CD14-positive monocyte (primary cell): ENCODE results near the gene MYOZ1. TPM values are rescaled to one million over a fixed set of nuclear protein-coding genes. Genes with fewer than 3 reads are reported as not detected.

ENCODE experiments used
- DNase-seq, 3 donors: peaks; one replicate each; pipeline ENCODE4 v3.0.0-alpha.2; 2011 to 2022
- H2AFZ ChIP-seq: 2 replicates; pipeline ENCODE4 v1.6.0; 2012; ENCODE audit warnings: mild to moderate bottlenecking, low read depth, low read length, inconsistent platforms; ENCODE audit not compliant: insufficient read depth, poor library complexity, severe bottlenecking
- H3K27ac ChIP-seq, 2 donors: 1 replicate in 1 of 2; 2 replicates in 1 of 2; pipeline ENCODE4 v1.5.1; 2012 to 2013; ENCODE audit warnings: low read length in 2 of 2, control low read depth in 1 of 2, inconsistent platforms in 1 of 2, low read depth in 1 of 2, mild to moderate bottlenecking in 1 of 2
- H3K27me3 ChIP-seq, 2 donors: one replicate each; pipeline versions ENCODE4 v1.6.0 to v1.6.1; 2011 to 2013; ENCODE audit warnings: low read length in 2 of 2; ENCODE audit not compliant: control insufficient read depth in 2 of 2, insufficient read depth in 2 of 2
- H3K36me3 ChIP-seq, 2 donors: replicated peaks in 1 of 2; 1 replicate in 1 of 2; 2 replicates in 1 of 2; pipeline versions ENCODE4 v1.5.1 to v1.6.1; 2012 to 2013; ENCODE audit warnings: low read length in 2 of 2, control low read depth in 1 of 2, inconsistent platforms in 1 of 2, mild to moderate bottlenecking in 1 of 2; ENCODE audit not compliant: insufficient read depth in 2 of 2, control insufficient read depth in 1 of 2
- H3K4me1 ChIP-seq, 2 donors: 1 replicate in 1 of 2; 2 replicates in 1 of 2; pipeline versions ENCODE4 v1.5.1 to v1.6.1; 2012 to 2013; ENCODE audit warnings: low read length in 2 of 2, control low read depth in 1 of 2, inconsistent platforms in 1 of 2, mild to moderate bottlenecking in 1 of 2, moderate library complexity in 1 of 2; ENCODE audit not compliant: insufficient read depth in 2 of 2, control insufficient read depth in 1 of 2
- H3K4me2 ChIP-seq: replicated peaks from 2 replicates; pipeline ENCODE3; 2012; ENCODE audit warnings: low read length, moderate library complexity, mild to moderate bottlenecking; ENCODE audit not compliant: poor library complexity, severe bottlenecking; ENCODE audit errors: extremely low read depth
- H3K4me3 ChIP-seq, 3 experiments: fragments of 200-600 bp in 1 of 3; sonication (generic) in 1 of 3; replicated peaks in 1 of 3; 1 replicate in 2 of 3; 2 replicates in 1 of 3; pipeline ENCODE4 v1.5.1; 2011 to 2013; ENCODE audit warnings: low read length in 3 of 3, mild to moderate bottlenecking in 3 of 3, control low read depth in 2 of 3, low read depth in 2 of 3, inconsistent platforms in 1 of 3, moderate library complexity in 1 of 3
- H3K79me2 ChIP-seq: 2 replicates; pipeline ENCODE4 v1.6.0; 2012; ENCODE audit warnings: mild to moderate bottlenecking, control low read depth, inconsistent platforms, low read length, moderate library complexity; ENCODE audit not compliant: insufficient read depth
- H3K9ac ChIP-seq: 2 replicates; pipeline ENCODE4 v1.6.0; 2017; ENCODE audit warnings: low read length, mild to moderate bottlenecking; ENCODE audit not compliant: insufficient read depth, poor library complexity, severe bottlenecking
- H3K9me3 ChIP-seq, 2 donors: replicated peaks in 1 of 2; 1 replicate in 1 of 2; 2 replicates in 1 of 2; pipeline versions ENCODE4 v1.5.1 to v1.6.1; 2012 to 2013; ENCODE audit warnings: low read length in 2 of 2, control low read depth in 1 of 2; ENCODE audit not compliant: control insufficient read depth in 1 of 2, insufficient read depth in 1 of 2
- H4K20me1 ChIP-seq: 2 replicates; pipeline ENCODE4 v1.6.0; 2012; ENCODE audit warnings: mild to moderate bottlenecking, low read length, control low read depth, moderate library complexity; ENCODE audit not compliant: insufficient read depth
- H3K27ac Mint-ChIP-seq, 7 donors: one replicate each; pipeline ENCODE4 v1.8.0; 2020; ENCODE audit warnings: mild to moderate bottlenecking in 7 of 7, mixed read lengths in 7 of 7, moderate library complexity in 6 of 7, inconsistent platforms in 2 of 7
- H3K27me3 Mint-ChIP-seq, 3 donors: one replicate each; pipeline ENCODE4 v1.8.0; 2021 to 2022; ENCODE audit warnings: low read depth in 3 of 3, mild to moderate bottlenecking in 3 of 3, mixed read lengths in 3 of 3, moderate library complexity in 3 of 3, inconsistent platforms in 1 of 3
- H3K36me3 Mint-ChIP-seq, 2 donors: one replicate each; pipeline ENCODE4 v1.8.0; 2020; ENCODE audit warnings: mixed read lengths in 2 of 2, inconsistent platforms in 1 of 2, mild to moderate bottlenecking in 1 of 2
- H3K4me1 Mint-ChIP-seq: one replicate; pipeline ENCODE4 v1.8.0; 2020; ENCODE audit warnings: mild to moderate bottlenecking, mixed read lengths
- H3K4me3 Mint-ChIP-seq, 2 donors: one replicate each; pipeline ENCODE4 v1.8.0; 2020; ENCODE audit warnings: mild to moderate bottlenecking in 2 of 2, mixed read lengths in 2 of 2, moderate library complexity in 1 of 2
- H3K9me3 Mint-ChIP-seq, 7 donors: one replicate each; pipeline ENCODE4 v1.8.0; 2020 to 2022; ENCODE audit warnings: mixed read lengths in 7 of 7, mild to moderate bottlenecking in 6 of 7, moderate library complexity in 6 of 7, inconsistent platforms in 2 of 7
- WGBS: methylation state at CpG from one replicate; pipeline ENCODE4 v1.1.5; 2013; ENCODE audit warnings: missing lambda C conversion rate; ENCODE audit not compliant: insufficient coverage; 5-methylcytosine and 5-hydroxymethylcytosine counted together
- intact Hi-C, 2 donors: fragments of 100-400 bp; cut with micrococcal nuclease; formaldehyde crosslinking; loops; one replicate each; pipeline versions ENCODE4 v1.15.0 to v1.15.1; 2023
- polyA plus RNA-seq, 3 donors: library from polyadenylated mRNA; depleted of rRNA in 1 of 3; unstranded in 2 of 3; stranded (reverse) in 1 of 3; fragments of 300-500 nt in 2 of 3; fragments of >200 nt in 1 of 3; fragmentation: Illumina TruSeq in 2 of 3; gene quantifications; 1 replicate in 2 of 3; 2 replicates in 1 of 3; pipeline ENCODE4 v1.2.3, GENCODE V29; 2012 to 2021
- TF ChIP-seq, protein P1 (sequence below): fragments of 200-600 bp; IDR thresholded peaks from one replicate; pipeline ENCODE4 v1.8.0; 2022; ENCODE audit warnings: antibody characterized with exemption, mild to moderate bottlenecking

The MYOZ1 gene
- polyA plus RNA-seq, 3 donors, result not detected

DNA sequence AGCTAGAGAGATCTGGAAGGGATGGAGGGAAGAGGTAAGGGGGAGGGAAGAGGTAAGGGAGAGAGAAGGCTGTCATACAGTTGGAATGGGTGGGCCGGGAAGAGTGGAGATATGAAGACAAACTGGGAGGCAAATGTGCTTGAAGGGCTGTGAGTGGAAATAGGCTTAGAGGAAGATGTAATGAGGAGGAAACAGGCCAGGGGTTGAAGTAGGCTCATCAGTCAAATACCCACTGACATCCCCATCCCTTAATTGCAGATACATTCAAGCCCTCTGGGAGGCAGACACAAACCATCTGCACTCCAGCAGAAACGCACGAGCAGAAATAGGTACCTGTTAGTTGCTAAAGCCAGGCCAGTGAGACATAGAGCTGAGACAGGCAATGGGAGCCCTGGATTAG, 12.4 kb upstream of the MYOZ1 start:
- Histone ChIP-seq H3K9me3 (no peaks in the 10 kb centered on the region), H4K20me1 (no peaks in the 10 kb centered on the region), H2AFZ (no peak overlapping the region), H3K4me3 (no peak overlapping the region), H3K9ac (no peak overlapping the region), H3K4me2 (no peak overlapping the region), H3K27me3 (no peaks in the 10 kb centered on the region), H3K27ac (no peak overlapping the region), H3K4me1 (peaks cover 18 to 19% of the 10 kb centered on the region in 2 donors), H3K36me3 (no peaks in the 10 kb centered on the region), H3K79me2 (no peaks in the 10 kb centered on the region)
- no peak for DNase-seq
- Mint-ChIP-seq H3K36me3 (no peaks in the 10 kb centered on the region), H3K27ac (no peak overlapping the region), H3K4me3 (no peak overlapping the region), H3K27me3 (peaks cover 2 to 12% (median 7%) of the 10 kb centered on the region in 3 donors), H3K9me3 (no peaks in the 10 kb centered on the region), H3K4me1 (peaks cover 30% of the 10 kb centered on the region)
- TF ChIP-seq, protein P1, sequence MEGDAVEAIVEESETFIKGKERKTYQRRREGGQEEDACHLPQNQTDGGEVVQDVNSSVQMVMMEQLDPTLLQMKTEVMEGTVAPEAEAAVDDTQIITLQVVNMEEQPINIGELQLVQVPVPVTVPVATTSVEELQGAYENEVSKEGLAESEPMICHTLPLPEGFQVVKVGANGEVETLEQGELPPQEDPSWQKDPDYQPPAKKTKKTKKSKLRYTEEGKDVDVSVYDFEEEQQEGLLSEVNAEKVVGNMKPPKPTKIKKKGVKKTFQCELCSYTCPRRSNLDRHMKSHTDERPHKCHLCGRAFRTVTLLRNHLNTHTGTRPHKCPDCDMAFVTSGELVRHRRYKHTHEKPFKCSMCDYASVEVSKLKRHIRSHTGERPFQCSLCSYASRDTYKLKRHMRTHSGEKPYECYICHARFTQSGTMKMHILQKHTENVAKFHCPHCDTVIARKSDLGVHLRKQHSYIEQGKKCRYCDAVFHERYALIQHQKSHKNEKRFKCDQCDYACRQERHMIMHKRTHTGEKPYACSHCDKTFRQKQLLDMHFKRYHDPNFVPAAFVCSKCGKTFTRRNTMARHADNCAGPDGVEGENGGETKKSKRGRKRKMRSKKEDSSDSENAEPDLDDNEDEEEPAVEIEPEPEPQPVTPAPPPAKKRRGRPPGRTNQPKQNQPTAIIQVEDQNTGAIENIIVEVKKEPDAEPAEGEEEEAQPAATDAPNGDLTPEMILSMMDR, result no peak
- intact Hi-C loops, result no loop called here
- 88% methylated on average over 1 of the region's 3 CpGs for WGBS

DNA sequence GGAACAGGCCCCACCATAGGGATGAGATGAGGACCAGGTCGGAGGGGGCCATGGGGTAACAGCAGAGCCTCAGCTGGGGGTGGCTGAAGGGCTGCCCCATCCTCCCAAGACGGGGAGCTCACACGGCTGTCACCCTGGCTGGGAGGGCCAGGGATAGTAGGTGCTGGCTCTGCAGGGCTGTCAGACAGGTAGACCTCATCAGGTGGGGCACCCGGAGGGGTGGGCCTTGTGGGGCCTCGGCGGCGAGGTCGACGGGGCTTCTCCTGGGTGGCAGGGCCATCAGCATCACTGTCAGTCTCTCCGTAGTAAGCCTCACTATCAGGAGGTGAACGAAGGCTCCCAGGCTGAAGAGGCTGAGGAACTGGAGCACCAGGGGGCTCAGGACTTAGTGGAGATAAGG, 11.9 kb upstream of the MYOZ1 start:
- peaks cover 30% of the 10 kb centered on the region for H3K4me1 Mint-ChIP-seq
- Histone ChIP-seq H2AFZ (no peak overlapping the region), H3K4me2 (no peak overlapping the region), H3K9ac (no peak overlapping the region), H3K36me3 (no peaks in the 10 kb centered on the region), H3K9me3 (no peaks in the 10 kb centered on the region), H3K4me3 (no peak overlapping the region), H3K79me2 (no peaks in the 10 kb centered on the region), H4K20me1 (no peaks in the 10 kb centered on the region), H3K27me3 (no peaks in the 10 kb centered on the region), H3K27ac (no peak overlapping the region), H3K4me1 (peaks cover 20 to 22% of the 10 kb centered on the region in 2 donors)
- no peak overlapping the region for H3K27ac Mint-ChIP-seq
- DNase-seq, result no peak
- H3K27me3 Mint-ChIP-seq, result peaks cover 2 to 11% (median 7%) of the 10 kb centered on the region in 3 donors
- no peaks in the 10 kb centered on the region for H3K9me3 Mint-ChIP-seq
- TF ChIP-seq, protein P1, result no peak
- intact Hi-C loops, result no loop called here
- no peak overlapping the region for H3K4me3 Mint-ChIP-seq
- 95% methylated on average over 11 of the region's 11 CpGs for WGBS
- no peaks in the 10 kb centered on the region for H3K36me3 Mint-ChIP-seq
